ENCODE results near the gene KLC1.

The KLC1 gene

DNA sequence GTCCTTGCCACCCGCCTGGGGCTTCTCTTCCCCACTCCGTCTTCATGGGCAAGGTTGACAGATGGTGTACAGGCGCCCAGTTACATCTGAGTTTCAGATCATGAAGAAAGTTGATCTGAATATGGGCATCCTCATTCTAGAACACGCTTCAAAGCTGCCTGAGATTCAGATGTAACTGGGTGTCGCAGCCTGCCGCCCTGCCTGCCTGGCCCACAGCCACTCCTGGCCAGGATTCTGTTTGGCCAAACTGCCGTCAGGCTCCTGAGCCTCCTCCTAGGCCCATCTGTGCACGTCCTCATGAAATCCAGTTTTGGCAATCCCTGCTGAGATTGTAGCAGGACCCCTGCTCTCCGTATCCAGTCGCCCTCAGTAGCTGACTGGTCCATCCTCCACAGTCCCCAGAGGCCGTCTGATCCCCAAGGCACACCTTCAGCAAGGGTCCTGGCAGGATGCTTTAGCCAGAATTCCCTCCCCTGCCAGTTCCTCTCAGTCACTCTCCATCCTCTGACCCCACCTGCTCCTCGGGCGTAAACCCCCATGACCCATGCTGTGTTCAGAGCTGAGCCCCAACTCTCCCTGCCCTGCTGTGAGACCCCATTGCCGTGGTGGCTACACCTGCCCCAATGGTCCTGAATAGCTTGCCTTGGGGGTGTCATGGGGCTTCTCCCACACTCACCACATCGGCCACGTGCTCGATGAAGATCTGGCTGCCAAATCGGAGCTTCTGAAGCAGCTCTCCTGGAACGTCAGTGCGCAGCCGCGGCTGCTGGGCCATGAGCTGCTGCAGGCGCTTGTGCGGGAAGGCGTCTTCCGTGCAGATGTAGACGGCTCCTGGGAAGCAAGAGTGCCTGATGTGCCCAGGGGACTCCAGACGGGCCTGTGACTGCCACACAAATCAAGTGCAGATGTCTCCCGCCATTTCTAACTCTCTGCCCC, 73.8 kb downstream of the KLC1 start:
- DNase-seq (ENCODE audit: low read depth in 1 of 2, low spot score in 1 of 2), result no peak

DNA sequence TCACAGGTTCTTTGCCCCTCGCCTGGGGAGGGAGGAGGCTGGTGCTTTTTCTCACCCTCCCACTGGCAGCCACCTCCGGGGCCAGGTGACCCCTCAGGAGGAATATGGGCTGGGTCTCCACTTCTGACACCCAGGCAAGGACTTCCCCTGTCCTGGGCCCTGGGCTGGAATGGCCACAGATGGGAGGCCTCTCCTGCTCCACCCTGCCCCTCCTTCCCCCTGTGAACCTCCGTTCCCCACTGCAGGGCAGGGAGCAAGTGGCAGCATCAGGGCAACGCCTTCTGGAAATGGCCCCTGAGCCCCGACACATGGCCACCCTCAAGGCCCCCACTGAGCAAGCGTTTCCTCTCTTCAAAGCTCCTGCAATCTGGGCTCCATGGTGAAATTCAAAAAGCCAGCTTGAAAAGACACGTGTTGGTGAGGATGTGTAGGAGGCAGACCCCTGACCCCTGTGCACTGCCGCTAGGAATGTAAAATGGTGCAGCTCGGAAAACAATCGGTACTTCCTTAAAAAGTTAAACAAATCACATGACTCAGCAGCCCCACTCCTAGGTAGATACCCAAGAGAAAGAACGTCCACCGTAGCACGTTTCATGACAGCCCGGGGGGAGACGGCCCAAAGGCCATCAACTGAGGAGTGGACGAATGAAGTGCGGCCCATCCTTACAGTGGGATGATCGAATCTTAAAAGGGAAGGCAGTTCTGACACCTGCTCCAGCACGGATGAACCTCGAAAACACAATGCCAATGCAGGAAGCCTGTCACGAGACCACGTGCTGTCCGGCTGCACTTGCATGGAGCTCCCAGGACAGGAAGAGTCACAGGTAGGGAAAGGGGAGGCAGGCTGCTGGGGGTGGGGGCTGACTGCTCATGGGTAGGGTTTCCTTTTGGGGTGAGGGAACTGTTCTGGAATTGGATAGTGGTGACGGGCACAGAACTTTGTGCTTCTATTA, 74.7 kb downstream of the KLC1 start:
- no peak for DNase-seq (ENCODE audit: low read depth in 1 of 2, low spot score in 1 of 2)

DNA sequence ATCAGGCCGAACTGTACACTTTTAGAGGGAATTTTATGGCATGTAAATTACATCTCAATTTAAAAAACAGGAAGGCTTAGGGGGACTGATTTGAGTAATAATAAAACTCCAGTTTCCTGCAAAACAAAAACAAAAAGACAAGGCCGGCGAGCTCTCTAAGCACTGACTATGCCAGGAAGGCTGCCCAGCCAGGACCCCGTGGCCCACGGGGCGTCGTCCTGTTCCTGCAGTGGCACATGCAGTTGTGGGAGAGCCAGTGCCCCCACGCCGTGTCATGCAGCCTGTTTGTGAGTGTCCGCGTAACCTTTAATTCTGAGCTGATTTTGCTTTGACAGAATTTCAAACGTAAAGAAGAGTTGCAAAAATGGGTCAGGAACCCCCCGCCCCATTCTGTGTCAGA, 75.7 kb downstream of the KLC1 start:
- DNase-seq (ENCODE audit: low read depth in 1 of 2, low spot score in 1 of 2), result no peak

DNA sequence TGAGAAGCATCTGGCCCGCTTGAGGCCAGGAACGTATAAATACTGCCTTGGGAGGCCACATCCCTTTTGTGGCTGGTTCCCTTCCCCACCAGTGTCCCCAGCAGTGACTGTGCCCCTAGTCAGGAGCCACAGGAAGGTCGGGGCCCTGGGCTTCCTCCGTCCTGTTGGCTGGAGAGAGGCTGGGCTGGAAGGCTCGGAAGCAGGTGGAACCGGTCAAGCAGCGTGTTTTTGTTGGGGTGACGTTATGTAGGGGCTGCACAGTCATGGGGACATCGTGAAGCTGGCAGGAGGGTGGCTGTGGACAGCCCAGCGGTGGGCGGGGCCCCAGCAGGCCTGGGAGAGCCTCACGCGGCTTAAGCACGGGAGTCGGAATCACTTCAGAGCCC, 76.1 kb downstream of the KLC1 start:
- DNase-seq (ENCODE audit: low read depth in 1 of 2, low spot score in 1 of 2), result no peak

DNA sequence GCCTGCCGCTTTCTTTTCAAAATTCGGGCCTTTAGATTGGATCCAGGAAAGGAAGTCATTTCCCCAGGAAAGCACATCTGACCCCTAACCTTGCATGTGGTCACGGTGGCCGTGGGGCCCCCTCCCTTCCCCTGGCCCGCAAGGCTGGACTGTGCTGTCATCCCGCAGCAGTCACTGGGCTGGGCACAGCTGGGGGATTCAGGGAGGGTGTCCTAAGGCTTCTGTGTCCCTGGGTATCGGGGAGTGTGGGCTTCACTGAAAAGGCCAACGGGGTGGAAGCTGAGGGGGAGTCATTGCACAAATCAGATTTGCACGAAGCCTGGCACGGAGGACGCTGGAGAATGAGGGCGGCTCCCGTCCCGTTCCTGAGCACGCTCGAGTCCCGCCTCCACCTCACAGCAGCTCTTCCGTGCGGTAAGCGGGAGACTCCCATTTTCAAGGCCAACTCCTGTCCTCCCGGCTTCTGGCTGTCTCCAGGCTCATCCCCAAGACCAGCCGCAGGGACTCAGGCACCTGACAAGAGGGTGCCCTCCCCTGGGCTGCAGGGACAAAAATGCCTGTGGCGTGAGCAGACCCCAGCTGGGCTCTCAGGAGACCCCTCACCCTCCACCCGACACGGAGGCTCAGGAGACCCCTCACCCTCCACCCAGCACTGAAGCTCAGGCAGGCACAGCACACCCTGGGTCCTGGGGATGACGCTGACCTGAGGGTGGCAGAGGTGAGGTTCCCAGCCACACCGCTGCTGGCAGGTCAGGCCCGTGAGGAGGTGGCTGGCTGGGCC, 76.7 kb downstream of the KLC1 start:
- no peak for DNase-seq (ENCODE audit: low read depth in 1 of 2, low spot score in 1 of 2)

DNA sequence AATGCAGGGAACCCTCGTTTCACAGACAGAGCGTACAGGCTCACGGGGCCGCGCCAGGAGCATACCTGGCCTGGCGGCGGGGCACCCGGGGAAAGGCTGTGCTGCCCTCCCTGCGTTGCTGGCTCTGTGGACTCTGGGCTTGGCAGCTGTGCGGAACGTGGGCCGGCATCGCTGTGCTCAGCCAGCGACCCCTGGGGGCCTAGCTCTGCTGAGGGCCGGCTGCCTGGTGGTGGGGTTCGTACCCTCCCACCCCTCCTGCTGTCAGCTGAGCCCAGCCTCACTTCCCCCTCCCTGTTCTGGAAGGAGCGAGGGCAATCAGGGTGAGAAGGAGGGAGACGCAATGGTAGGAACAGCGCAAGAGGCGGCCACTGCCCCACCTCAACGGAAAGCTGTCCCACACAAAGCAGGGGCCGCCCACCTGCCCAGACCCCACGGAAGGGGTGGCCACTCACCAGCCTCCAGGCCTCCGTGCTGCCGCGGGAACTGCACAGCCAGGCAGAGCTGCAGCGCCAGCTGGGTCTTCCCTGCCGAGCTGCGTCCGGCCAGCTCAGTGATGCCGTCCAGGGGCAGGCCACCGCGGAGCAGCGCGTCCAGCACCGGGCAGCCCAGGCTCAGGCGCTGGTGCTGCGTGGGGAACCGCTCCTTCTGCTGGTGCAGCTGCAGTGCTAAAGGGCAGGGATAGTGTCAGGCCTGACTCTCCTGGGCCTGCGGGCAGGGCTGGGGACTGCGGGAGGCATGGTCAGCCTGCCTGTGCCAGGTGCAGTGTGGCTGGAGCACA, 77.7 kb downstream of the KLC1 start:
- no peak for DNase-seq (ENCODE audit: low read depth in 1 of 2, low spot score in 1 of 2)

DNA sequence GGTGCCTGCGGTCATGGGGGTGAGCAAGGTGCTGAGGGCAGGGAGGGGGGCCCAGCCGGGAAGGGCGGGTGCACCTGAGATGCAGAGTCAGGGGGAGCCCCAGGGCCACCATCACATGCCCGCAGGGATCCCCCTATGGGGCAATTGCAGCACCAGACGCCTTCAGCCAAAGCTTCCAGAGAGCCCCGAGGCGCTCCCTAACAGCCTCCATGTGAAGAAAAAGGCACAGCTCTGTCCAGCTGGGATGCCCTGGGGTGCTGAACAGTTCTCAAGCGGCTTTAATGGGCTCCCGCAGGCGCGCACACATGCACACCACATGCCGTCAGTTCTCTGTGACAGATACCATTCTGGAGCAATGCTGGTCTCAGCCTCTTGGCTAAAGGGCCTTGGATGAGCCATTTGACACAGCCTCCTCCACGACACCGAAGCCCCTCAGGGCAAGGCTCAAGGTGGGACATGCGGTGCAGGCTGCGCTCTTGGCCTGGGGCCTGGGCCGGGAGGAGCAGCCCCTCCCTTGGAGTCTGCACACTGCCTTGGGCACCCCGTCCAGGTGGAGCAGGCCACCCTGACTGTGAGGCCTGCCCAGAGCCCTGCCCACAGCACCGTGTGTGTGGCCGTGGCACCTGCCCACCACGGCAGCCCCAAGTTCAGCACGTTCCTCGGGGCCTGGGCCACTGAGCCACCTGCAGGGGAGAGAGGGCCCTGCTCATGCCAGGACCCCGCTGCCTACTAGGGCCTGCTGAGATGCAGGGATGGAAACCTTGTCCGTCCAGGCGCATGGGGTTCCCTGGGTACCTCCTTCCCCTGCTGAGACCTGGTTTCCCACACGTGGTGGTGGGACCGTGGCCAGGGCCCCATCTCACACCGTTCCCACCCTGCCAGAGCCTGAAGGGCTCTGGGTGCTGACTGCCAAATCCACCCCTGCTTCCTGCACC, 78.6 kb downstream of the KLC1 start:
- DNase-seq (ENCODE audit: low read depth in 1 of 2, low spot score in 1 of 2), result no peak

DNA sequence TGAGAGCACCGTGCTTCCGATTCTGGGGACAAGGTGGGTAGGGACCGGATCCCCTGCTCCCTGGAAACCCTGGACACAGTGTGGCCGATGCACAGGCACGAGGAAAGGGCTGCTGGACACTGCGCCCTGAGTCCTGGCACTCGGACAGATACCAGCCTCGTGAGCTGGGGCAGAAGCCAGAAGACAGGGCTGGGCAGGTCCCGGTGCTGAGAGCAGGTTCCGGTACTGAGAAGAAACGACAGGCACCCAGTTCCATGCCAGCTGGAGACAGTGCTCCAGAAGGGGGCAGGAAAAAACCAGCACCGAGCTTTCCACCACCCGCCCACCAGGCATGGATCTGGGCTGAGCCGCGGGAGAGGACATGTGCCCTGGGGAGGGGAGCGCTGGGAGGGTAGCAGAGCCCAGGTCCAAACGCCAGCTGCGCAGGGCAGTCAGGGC, 79.8 kb downstream of the KLC1 start:
- no peak for DNase-seq (ENCODE audit: low read depth in 1 of 2, low spot score in 1 of 2)

DNA sequence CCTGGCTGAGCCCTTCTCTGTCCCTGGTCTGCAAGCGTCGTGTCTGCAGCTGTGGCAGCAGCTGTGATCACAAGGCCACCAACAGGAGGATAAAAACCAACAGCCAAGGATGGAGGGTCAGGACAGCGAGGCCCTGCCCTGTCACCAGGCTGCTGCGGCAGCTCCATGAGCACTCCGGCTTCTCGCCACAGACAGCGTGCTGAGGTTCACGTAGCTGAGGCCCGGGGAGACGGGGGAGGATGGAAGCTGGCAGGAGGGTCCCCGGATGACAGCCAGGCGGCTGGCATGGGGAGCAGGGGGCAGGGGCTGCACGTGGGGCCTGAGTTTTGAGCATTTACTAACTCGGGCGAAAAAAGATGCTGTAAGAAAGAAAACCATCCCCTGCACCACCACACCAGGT, 80.8 kb downstream of the KLC1 start:
- no peak for DNase-seq (ENCODE audit: low read depth in 1 of 2, low spot score in 1 of 2)

DNA sequence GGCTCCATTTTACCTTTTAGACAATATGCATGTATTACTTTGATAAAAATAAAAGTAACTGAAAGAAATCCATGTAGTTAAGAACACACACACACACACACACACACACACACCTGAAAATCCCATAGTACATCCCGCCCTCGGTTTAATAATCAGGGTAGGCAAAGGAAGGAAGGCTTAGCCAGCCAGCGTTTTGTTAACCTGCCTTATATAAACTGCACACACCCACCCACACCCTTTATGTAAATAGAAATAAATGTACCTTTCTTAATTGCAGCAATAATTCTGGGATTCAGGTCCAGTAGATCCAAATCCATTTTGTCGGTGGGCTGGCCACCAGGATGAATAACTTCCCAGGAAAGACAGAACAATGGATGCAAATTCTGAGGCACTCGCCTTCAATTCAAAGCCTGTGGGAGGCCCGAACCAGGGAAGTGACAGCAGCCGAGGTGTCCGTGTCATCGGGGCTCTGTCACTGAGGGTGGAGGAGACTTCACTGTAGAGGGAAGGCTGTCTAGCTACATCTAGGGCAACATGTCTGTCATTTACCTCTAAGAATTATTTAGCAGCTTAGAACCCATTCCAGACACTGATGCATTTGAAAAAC, 81.9 kb downstream of the KLC1 start:
- DNase-seq (ENCODE audit: low read depth in 1 of 2, low spot score in 1 of 2), result no peak

DNA sequence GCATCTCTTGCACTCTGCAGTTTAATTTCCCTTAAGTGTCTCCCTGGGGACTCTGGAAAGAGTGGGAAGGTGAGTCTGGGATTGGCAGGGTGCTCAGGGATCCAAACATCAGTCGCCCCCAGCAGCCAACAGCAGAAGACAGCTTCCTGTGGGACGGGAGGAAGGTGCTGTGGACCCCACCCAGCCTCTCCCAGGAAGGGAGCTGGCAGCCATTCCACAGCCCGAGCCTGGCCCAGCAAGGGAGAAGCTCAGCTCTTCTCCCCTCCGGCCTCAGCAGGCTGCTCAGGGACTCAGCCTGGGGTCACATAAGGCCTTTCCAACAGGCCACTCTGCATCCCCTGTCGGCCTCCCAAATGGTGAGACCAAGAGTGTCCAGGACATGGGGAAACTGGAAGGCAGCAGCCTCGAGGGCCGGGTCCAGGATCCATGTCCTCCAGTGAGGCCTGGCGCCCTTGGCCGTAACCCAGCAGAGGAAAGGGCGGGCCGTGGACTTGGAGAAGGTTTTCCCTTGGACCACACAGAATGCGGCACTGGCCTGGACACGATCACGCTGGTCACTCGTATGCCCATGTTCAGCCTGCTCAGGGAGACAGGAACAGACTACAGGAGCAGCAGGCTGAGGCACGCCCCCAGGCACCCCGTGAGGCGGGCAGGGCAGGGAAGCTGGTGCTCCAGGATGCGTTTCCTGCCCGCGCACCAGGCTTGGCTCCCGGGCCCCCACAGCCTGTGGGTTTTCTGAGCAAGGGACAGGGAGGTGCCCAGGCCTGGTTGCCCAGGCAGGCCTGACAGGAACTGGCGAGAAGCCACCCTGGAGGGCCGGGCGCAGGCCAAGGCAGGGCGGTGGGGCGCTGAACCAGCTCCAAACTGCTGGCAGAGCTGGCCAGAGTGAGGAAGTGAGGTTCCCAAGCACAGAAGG, 82.8 kb downstream of the KLC1 start:
- no peak for DNase-seq (ENCODE audit: low read depth in 1 of 2, low spot score in 1 of 2)

DNA sequence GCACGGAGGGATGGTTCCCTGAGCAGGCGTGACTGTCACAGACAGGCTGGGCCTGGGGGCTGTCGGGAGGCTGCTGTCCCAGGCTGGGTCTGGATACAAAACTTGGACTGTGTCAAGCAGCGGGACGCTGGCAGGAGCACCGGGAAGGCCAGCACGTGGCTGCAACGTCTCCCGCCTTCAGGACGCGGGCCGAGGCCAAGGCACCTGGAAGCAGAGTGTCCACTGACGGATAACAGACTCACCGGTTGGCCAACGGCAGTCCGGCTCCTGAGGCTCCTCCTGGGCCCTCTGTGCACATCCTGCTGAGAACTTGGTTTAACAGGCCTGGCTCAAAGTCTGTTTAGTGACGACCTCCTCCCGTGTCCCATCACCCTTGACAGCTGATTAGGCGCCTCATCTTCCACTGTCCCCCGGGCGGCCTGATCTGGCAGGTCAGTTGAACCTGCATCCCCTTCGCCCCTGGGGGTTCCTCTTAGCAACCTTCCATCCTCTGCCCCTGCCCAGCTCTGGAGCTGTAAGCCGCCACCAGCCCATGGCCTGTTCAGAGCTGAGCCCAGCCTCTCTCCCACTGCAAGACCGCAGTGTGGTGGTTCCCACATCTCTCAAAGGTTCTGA, 83.7 kb downstream of the KLC1 start:
- DNase-seq (ENCODE audit: low read depth in 1 of 2, low spot score in 1 of 2), result no peak

DNA sequence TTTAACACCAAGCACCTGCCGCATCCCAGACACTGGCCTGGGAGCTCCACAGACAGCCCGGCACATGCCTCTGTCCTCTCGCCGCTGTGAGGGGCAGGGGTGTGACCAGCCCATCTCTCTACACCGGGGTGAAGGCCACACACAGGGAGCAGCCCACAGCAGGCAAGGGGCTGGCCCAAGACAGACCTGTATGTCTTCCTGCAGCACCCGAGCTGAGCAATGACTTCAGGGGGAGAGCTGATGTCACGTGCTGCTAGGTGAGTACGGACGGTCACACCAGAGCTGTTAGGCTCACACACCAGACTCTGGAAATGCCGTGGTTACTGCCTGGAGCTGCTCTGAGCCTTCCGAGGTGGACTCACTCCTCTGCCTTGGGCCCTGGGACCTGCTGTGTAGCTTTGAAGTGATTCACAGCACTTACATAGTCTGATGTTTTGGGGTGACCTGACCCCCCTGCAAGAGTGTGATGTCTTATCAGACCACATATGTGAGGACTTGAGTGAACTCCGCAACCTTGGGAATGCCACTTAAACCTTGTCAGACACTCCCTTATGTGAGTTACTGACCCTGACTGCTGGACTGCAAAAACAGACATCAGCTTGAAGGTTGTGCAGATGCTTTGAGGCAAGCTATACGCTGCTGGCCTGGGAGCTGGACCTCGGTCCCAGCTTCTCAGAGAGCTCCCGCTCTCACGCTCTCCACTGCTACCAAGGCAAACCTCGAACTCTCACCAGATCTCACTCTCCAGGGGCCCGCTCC, 84.5 kb downstream of the KLC1 start:
- no peak for DNase-seq (ENCODE audit: low read depth in 1 of 2, low spot score in 1 of 2)

DNA sequence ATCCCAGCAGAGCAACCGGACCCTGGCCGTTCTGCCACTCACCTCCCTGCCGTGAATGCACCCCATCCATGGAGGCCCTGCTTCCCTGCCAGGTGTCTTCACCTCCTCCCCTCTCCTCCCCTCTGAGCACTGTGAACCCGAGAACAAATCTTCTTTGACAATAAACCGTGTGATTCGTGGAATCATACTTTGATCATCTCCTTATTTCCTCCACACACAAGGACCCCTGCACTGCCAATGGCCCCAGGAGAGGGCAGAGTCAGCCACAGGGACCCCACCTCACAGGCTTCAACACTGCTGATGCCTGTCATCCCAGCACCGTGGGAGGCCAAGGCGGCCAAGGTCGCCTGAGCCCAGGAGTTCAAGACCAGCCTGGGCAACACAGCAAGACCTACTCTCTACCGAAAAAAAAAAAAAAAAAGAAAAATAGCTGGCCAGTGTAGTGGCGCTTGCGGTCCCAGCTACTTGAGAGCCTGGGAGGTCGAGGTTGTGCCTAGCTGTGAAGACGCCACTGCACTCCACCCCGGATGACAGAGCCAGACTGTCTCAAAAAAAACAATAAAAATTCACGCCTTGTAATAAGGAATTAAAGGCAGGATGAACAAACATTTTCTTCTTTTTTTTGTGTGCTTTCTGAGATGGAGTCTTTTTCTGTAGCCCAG, 85.2 kb downstream of the KLC1 start:
- DNase-seq (ENCODE audit: low read depth in 1 of 2, low spot score in 1 of 2), result no peak

DNA sequence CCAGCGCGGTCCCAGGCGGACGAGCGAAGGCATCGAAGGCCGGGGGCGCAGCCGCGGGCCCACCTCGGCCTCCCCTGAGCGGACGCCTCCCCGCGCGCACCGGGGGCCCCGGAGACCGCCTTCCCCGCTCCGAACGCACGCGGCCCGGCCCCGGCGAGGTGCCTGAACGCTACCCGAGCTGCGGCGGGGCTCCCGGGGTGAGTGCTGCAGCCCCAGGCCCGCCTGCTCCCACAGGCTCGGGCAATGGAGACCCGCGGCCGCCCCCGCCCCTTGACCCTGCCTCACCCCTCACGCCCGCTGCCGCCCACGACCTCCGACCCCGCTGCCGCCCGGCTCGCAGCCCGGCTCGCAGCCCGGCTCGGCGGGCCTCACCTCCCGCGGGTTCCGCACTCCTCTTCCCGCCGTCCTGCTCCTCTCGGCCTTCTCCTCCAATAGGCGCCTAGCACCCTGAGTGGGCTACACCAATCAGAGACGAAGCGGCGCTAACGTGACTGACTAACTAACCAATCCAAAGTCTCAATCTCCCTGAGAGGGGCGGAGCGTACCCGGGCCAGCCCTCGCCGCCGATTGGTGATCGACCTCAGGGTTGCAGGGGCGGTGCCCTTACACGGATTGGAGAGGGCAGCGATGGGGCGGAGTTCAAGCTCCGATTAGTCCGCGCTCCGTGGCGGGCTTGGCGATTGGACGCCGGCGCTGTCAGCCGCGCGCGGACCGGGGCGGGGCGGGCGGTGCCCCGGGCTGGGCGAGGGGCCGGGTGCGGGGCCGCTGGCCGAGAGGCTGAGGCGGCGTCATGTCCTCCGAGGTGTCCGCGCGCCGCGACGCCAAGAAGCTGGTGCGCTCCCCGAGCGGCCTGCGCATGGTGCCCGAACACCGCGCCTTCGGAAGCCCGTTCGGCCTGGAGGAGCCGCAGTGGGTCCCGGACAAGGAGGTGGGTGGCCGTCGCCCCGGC, 86.3 kb downstream of the KLC1 start, which contains the start of the genes XRCC3 and ZFYVE21:
XRCC3 (minus strand) TSS at position 400 of the 949 bp plus-strand sequence. CDS start 4,364 bp downstream, outside the sequence.
ZFYVE21 (plus strand) TSS at position 759 of the 949 bp plus-strand sequence; CDS start at position 791, 32 bp downstream.
- DNase-seq (ENCODE audit: low read depth in 1 of 2, low spot score in 1 of 2), result peak; percentile 98 to 99

Data from stimulated activated CD4-positive, alpha-beta T cell treated with anti-CD3 and anti-CD28 coated beads, Interleukin-15, amount 100 ng/mL, for 1 hour (primary cell).